Fibroblast of lung (primary cell): ENCODE results near the gene CRYGS. TPM values are rescaled to one million over a fixed set of nuclear protein-coding genes. Genes with fewer than 3 reads are reported as not detected.
A peak's percentile ranks its signal among the peaks of the same experiment; 100 is the strongest.
"Not testable (repeated sequence)": the region's sequence is repeated elsewhere in the genome, so short reads cannot be mapped to it uniquely, and the experiment has no call there.

Source experiments
- DNase-seq, 2 donors: peaks; one replicate each; pipeline versions ENCODE4 v3.0.0 to v3.0.0-alpha.2; 2010; ENCODE audit warnings: low read depth in 2 of 2
- H2AFZ ChIP-seq: 2 replicates; pipeline ENCODE4 v1.5.1; 2012; ENCODE audit warnings: low read length, control low read depth, inconsistent platforms
- H3K27ac ChIP-seq: 2 replicates; pipeline ENCODE4 v1.5.1; 2011; ENCODE audit warnings: low read length, control low read depth; ENCODE audit not compliant: insufficient read depth
- H3K27me3 ChIP-seq: 2 replicates; pipeline ENCODE4 v1.5.1; 2011; ENCODE audit warnings: mild to moderate bottlenecking, low read length; ENCODE audit not compliant: control insufficient read depth, insufficient read depth
- H3K36me3 ChIP-seq: 2 replicates; pipeline ENCODE4 v1.5.1; 2011; ENCODE audit warnings: low read length; ENCODE audit not compliant: control insufficient read depth, insufficient read depth
- H3K4me1 ChIP-seq: 2 replicates; pipeline ENCODE4 v1.5.1; 2011; ENCODE audit warnings: low read length; ENCODE audit not compliant: control insufficient read depth, insufficient read depth; ENCODE audit errors: extremely low read depth
- H3K4me2 ChIP-seq: 2 replicates; pipeline ENCODE4 v1.5.1; 2011; ENCODE audit warnings: low read length, control low read depth; ENCODE audit not compliant: insufficient read depth; ENCODE audit errors: extremely low read depth
- H3K4me3 ChIP-seq, 4 experiments: fragments of 200-600 bp in 1 of 4; sonication (generic) in 1 of 4; replicated peaks in 1 of 4; 2 replicates each; pipeline ENCODE4 v1.5.1; 2011 to 2016; ENCODE audit warnings: low read length in 4 of 4, low read depth in 3 of 4, mild to moderate bottlenecking in 3 of 4, control low read depth in 2 of 4, inconsistent platforms in 1 of 4, mixed read lengths in 1 of 4; ENCODE audit not compliant: insufficient read depth in 1 of 4; ENCODE audit errors: control extremely low read depth in 1 of 4
- H3K79me2 ChIP-seq: 2 replicates; pipeline ENCODE4 v1.5.1; 2012; ENCODE audit warnings: mild to moderate bottlenecking, low read length, inconsistent platforms; ENCODE audit not compliant: control insufficient read depth, insufficient read depth
- H3K9ac ChIP-seq: 2 replicates; pipeline ENCODE4 v1.5.1; 2011; ENCODE audit warnings: mild to moderate bottlenecking, low read length, control low read depth; ENCODE audit not compliant: insufficient read depth
- H3K9me3 ChIP-seq: 2 replicates; pipeline ENCODE4 v1.5.1; 2012; ENCODE audit warnings: low read depth, low read length; ENCODE audit not compliant: control insufficient read depth, insufficient read depth
- H4K20me1 ChIP-seq: 2 replicates; pipeline ENCODE4 v1.5.1; 2011; ENCODE audit warnings: low read length; ENCODE audit not compliant: control insufficient read depth, insufficient read depth; ENCODE audit errors: extremely low read depth
- EZH2 ChIP-seq: IDR thresholded peaks from 2 replicates; pipeline ENCODE4 v1.5.1; 2012; ENCODE audit warnings: low read length, control low read depth, mild to moderate bottlenecking; ENCODE audit errors: missing control alignments
- polyA plus RNA-seq, 2 donors: library from polyadenylated mRNA; depleted of rRNA in 1 of 2; stranded (reverse) in 1 of 2; unstranded in 1 of 2; fragments of >200 nt; gene quantifications; 2 replicates each; pipeline ENCODE4 v1.2.1, GENCODE V29; 2011 to 2012; ENCODE audit warnings: missing spikeins in 1 of 2
- total RNA-seq: library from RNA; depleted of rRNA; stranded (reverse); fragments of >200 nt; gene quantifications from 2 replicates; pipeline ENCODE4 v1.2.1, GENCODE V29; 2014
- TF ChIP-seq, protein P1 (sequence below), 2 donors: IDR thresholded peaks in 1 of 2; conservative IDR thresholded peaks in 1 of 2; 1 replicate in 1 of 2; 2 replicates in 1 of 2; pipeline ENCODE4 v1.5.1; 2011 to 2012; ENCODE audit warnings: low read length in 2 of 2, control low read depth in 1 of 2, inconsistent platforms in 1 of 2, low read depth in 1 of 2, mild to moderate bottlenecking in 1 of 2

CRYGS gene
- total and polyA plus RNA-seq, 2 donors (not counting 1 experiment from before 2014, with no cell fraction given): 0.54 to 0.99 TPM

DNA sequence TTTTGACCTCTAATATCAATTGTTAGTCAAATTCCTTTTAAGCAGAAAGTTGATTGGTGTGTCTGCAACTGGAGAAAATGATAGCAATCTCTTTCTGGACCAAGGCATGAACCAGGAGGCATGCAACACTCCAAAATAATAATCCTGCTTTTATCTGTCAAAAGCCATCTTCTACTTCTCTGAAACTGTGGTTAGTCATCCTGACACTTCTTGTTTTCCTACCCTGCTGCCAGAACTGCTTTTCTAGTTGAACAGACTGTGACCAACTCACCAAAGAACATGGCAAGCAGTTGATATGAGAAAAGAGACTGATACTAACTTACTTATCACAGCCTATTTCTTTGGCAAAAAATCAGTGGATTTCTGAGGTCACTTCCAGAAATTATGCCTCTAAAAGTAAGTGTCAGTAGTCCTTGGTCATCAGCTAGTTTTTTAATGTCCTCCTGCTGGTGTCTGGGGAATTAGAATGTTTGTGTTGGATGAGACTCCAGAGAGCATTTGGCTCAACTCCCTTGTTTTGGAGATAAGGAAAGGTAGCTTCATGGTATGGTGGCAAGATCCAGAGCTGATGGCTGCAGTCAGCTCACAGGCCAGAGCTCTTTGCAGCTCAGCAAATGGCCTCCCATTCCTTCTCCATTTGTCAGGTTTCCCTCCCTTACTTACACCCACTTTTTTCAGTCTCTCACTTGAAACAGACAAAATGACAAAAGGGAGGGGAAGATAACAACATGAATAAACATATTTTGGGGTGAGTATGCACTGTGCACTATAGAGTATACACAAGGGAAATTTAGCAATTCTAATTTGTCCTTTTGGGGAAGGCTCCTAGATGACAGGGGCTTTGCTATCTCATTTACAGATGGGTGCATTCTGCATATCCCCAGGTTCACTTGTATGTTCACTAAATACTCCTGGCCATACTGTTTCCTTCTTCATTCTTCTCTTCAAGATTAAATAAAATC, 7.0 kb downstream of the CRYGS start:
- peak in 1 of 2 donors; percentile 55 for DNase-seq
- no peak overlapping the region for H2AFZ ChIP-seq
- H3K27ac ChIP-seq: no peak overlapping the region
- TF ChIP-seq, protein P1, sequence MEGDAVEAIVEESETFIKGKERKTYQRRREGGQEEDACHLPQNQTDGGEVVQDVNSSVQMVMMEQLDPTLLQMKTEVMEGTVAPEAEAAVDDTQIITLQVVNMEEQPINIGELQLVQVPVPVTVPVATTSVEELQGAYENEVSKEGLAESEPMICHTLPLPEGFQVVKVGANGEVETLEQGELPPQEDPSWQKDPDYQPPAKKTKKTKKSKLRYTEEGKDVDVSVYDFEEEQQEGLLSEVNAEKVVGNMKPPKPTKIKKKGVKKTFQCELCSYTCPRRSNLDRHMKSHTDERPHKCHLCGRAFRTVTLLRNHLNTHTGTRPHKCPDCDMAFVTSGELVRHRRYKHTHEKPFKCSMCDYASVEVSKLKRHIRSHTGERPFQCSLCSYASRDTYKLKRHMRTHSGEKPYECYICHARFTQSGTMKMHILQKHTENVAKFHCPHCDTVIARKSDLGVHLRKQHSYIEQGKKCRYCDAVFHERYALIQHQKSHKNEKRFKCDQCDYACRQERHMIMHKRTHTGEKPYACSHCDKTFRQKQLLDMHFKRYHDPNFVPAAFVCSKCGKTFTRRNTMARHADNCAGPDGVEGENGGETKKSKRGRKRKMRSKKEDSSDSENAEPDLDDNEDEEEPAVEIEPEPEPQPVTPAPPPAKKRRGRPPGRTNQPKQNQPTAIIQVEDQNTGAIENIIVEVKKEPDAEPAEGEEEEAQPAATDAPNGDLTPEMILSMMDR (conservative IDR thresholded peaks at IDR 0.05 in 1 of 2, IDR thresholded peaks at IDR 0.05 in 1 of 2; ENCODE audit: low read depth in 1 of 2, low read length in 2 of 2): no peak
- no peak for TF ChIP-seq EZH2
- H3K9me3 ChIP-seq: no peaks in the 10 kb centered on the region
- no peak overlapping the region for H3K4me2 ChIP-seq
- no peaks in the 10 kb centered on the region for H3K36me3 ChIP-seq
- no peak overlapping the region for H3K9ac ChIP-seq
- H3K27me3 ChIP-seq: no peaks in the 10 kb centered on the region
- H3K79me2 ChIP-seq: no peaks in the 10 kb centered on the region
- peaks cover 4% of the 10 kb centered on the region for H3K4me1 ChIP-seq
- H4K20me1 ChIP-seq: no peaks in the 10 kb centered on the region
- no peak overlapping the region for H3K4me3 ChIP-seq

DNA sequence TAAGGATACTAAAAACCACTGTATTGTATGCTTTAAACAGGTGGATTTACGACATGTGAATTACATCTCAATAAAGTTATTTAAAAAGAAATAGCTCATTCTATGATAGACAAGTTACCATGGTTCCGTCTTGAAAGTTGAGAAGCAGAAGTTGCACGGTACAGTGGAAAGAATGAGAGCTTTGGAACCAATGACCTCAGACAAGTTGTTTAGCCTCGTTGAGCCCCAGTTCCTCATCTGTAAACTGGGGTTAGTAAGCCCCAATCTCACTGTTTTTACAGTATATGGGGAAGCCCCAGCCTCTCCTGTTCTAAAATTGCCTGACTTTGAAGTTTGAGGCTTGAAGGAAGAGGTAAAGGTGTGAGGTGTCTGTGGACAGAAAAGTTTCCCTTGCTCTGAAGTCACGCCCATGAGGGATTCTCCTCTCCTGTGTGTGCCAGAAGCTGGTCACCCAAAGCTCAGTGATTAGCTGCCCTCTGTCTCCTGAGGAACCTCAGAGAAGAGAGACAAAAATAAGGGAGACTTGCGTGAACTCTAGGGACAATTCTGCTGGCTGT, 10.0 kb downstream of the CRYGS start:
- TF ChIP-seq, protein P1 (conservative IDR thresholded peaks at IDR 0.05 in 1 of 2, IDR thresholded peaks at IDR 0.05 in 1 of 2; ENCODE audit: low read depth in 1 of 2, low read length in 2 of 2): no peak
- no peak for TF ChIP-seq EZH2
- Histone ChIP-seq H3K36me3 (no peaks in the 10 kb centered on the region), H4K20me1 (no peaks in the 10 kb centered on the region), H3K4me2 (no peak overlapping the region), H2AFZ (no peak overlapping the region), H3K27me3 (no peaks in the 10 kb centered on the region), H3K79me2 (no peaks in the 10 kb centered on the region), H3K9ac (no peak overlapping the region), H3K27ac (no peak overlapping the region), H3K4me1 (peaks cover 2% of the 10 kb centered on the region), H3K9me3 (no peaks in the 10 kb centered on the region), H3K4me3 (no peak overlapping the region)
- DNase-seq: no peak

DNA sequence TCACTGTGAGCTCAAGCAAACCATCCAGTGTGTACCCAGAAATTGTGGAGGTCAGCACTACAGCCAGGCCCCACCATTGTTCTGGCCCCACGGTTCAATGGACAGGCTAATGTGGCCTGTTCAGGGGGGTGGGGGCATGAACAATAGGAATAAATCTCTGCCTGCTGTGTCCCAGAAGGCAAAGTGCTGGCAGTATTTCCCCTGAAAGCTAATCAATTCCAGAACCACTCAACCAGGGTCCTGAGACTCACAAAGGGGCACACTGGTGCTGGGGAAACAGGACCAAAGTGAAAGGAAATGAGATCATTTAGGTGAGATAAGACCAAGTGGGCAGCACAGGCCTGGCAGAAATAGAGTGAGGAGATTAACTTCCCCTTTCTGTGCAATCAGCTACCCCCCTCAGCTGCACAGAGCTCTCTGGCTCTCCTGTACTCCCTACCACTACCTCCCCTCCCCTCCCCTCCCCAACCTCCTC, 11.5 kb downstream of the CRYGS start:
- H3K4me3 ChIP-seq: no peak overlapping the region
- no peaks in the 10 kb centered on the region for H3K9me3 ChIP-seq
- no peaks in the 10 kb centered on the region for H4K20me1 ChIP-seq
- no peak for DNase-seq
- H3K79me2 ChIP-seq: no peaks in the 10 kb centered on the region
- no peak for TF ChIP-seq EZH2
- TF ChIP-seq, protein P1 (conservative IDR thresholded peaks at IDR 0.05 in 1 of 2, IDR thresholded peaks at IDR 0.05 in 1 of 2; ENCODE audit: low read depth in 1 of 2, low read length in 2 of 2): no peak
- no peak overlapping the region for H3K4me2 ChIP-seq
- H3K27me3 ChIP-seq: no peaks in the 10 kb centered on the region
- H2AFZ ChIP-seq: no peak overlapping the region
- peaks cover 2% of the 10 kb centered on the region for H3K4me1 ChIP-seq
- no peak overlapping the region for H3K27ac ChIP-seq
- H3K36me3 ChIP-seq: no peaks in the 10 kb centered on the region
- no peak overlapping the region for H3K9ac ChIP-seq

DNA sequence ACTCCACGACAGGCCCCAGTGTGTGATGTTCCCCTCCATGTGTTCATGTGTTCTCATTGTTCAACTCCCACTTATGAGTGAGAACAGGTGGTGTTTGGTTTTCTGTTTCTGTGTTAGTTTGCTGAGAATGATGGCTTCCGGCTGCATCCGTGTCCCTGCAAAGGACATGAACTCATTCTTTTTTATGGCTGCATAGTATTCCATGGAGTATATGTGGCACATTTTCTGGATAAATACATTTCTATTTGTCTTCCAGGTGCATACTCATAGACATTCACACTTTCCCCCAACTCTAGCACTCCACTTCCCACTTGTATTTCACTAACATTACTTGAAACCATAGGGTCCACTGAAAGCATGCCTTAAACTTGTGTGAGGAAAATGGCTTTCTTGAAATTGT, 12.5 kb downstream of the CRYGS start:
- DNase-seq, H3K27me3 ChIP-seq, H3K4me3 ChIP-seq, H3K4me2 ChIP-seq, H3K9ac ChIP-seq, H2AFZ ChIP-seq, H3K36me3 ChIP-seq, H3K27ac ChIP-seq, H3K4me1 ChIP-seq, H3K79me2 ChIP-seq, H3K9me3 ChIP-seq, H4K20me1 ChIP-seq: not testable (repeated sequence)
